NCI-H345 treated with DMSO at 0.1 percent for 48 hours (cell line): ENCODE data around the gene ZNF628.
"Not testable (repeated sequence)": the region's sequence is repeated elsewhere in the genome, so short reads cannot be mapped to it uniquely, and the experiment has no call there.

Experiments
- DNase-seq: peaks from one replicate; lab custom pipeline; 2025; ENCODE audit not compliant: unreplicated experiment; lab: John Stamatoyannopoulos, UW

ZNF628 gene

GRCh38 chr19:55476100-55476775, at the start of gene ZNF628:
Gene ZNF628, plus strand, starts transcription at chr19:55476617. Its CDS starts 3,294 bp downstream, at chr19:55479911.
- DNase-seq = peak; percentile 72

- no peak for DNase-seq
Observed at GRCh38 chr19:55431183-55431582, 45.2 kb upstream of the ZNF628 start.

DNA sequence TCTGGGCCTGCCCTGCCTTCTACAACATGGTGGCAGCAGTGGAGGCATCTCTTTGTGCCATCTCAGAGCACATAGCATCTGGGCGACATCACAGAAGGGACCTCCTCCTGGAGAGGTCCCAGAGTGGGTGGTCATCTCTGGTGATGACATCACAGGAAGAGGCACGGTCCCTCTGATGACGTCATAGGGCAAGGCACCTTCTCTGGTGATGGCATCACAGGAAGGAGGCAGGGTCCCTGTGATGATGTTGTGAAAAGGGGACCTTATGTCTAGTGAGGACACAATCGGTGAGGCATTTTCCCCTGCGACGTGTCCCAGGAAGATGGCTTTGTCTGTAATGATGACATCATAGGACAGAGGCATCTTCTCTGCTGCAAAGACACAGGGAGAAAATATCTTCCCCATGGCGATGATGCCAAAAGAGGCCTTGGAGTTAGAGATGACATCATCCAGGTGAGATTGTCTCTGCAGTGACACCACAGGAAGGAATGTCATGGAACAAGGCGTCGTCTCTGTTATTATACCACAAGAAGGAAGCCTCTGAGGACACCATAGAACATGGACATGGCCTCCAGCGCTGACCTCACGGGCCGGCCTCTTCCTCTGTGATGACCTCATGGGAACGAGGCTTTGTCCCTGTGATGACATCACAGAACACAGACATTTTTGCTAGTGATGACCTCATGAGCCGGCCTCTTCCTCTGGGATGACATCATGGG, 44.0 kb upstream of the ZNF628 start:
- DNase-seq = no peak

- DNase-seq = no peak
Observed at GRCh38 chr19:55433292-55433691, 43.1 kb upstream of the ZNF628 start.

GRCh38 chr19:55434356-55434919, 42.0 kb upstream of the ZNF628 start:
- DNase-seq = no peak

DNA sequence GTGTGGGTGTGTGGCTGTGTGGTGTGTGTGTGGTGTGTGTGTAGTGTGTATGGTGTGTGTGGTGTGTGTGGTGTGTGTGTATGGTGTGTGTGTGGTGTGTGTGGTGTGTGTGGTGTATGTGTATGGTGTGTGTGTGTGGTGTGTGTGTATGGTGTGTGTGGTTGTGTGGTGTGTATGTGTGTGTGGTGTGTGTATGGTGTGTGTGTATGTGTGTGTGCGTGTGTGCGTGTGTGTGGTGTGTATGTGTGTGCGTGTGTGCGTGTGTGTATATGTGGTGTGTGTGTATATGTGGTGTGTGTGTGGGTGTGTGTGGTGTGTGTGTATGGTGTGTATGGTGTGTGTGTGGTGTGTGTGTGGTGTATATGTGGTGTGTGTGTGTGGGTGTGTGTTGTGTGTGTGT, 41.4 kb upstream of the ZNF628 start:
- no peak for DNase-seq

GRCh38 chr19:55436847-55437246, 39.6 kb upstream of the ZNF628 start:
- no peak for DNase-seq

GRCh38 chr19:55437410-55437809, 39.0 kb upstream of the ZNF628 start:
- no peak for DNase-seq

- no peak for DNase-seq
Observed at GRCh38 chr19:55439052-55439451, 37.4 kb upstream of the ZNF628 start.

DNA sequence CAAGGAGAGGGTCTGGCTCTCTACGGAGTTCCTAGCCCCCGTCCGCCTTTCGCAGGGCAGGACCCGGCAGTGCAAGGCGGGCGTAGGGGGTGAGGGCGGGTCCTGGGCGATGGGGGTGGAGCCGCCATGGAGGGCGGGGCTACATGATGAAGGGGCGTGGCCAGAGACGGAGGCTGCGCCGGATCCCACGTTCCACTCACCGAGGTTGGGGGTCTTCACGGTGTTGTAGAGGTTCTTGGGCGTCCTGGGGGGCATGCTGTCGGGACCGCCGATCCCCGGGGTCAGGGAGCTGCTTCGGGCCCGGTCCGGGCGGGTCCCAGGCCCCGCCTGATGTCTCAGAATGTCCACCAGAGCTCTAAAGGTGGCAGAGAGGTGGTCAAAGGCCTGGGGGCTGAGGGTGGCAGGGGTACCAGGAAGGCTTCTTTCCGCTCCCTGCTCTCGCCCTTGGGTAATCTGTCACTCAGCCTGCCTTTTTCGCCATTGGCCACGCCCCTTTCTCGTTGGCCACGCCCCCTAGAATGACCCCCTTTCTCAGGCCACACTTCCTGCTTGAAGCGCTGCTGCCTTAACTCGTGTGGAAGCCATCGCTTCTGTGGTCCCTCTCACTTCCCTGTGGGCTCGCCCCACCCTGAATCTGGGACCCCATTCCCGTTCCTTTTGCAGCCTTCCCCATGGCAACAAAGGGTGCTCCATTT, 35.9 kb upstream of the ZNF628 start:
- no peak for DNase-seq

DNA sequence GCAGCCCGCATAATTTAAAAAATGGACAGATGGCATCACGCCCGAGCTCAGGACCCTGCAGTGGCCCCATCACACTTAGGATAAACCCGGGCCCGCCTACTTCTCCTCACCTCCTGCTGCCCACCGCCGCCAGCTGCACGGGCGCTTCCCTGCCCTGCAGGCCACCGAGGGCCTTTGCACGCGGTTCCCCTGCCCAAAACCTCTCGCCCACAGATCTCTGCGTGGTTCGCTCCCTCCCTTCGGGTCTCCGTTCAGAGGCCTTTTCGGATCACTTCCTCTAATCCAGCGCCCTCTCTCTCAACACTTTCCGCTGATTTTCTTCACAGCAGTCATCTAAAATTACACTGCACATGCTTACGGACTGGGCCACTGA, 35.1 kb upstream of the ZNF628 start:
- no peak for DNase-seq

GRCh38 chr19:55441692-55442321, 34.6 kb upstream of the ZNF628 start:
- DNase-seq = no peak

DNA sequence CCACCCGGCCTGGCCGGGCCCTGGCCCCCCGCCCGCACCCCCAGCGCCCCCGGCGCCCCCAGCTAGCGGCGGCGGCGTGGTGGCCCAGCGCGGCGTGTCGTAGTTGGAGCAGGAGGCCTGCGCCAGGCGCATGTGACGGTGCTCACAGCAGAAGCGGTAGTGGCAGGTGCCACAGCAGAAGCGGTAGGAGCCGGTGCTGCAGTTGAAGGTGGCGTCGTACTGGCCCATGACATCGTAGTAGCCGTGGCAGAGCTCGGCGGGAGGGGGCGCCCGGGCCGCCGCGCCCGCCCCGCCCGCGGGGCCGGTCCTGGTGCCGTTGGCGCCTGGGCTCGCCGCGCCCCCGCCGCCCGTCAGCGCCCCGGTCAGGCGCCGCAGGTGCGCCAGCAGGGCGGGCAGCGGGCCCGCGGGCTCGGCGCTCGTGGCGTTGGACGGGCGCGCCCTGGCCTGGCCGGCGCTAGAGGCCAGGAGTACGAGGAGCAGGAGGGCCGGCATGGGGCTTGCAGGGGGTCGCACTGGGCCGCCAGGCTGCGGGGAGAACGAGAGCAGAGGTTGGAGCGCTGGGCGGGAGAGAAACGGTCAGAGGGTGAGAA, 34.0 kb upstream of the ZNF628 start:
- no peak for DNase-seq

DNA sequence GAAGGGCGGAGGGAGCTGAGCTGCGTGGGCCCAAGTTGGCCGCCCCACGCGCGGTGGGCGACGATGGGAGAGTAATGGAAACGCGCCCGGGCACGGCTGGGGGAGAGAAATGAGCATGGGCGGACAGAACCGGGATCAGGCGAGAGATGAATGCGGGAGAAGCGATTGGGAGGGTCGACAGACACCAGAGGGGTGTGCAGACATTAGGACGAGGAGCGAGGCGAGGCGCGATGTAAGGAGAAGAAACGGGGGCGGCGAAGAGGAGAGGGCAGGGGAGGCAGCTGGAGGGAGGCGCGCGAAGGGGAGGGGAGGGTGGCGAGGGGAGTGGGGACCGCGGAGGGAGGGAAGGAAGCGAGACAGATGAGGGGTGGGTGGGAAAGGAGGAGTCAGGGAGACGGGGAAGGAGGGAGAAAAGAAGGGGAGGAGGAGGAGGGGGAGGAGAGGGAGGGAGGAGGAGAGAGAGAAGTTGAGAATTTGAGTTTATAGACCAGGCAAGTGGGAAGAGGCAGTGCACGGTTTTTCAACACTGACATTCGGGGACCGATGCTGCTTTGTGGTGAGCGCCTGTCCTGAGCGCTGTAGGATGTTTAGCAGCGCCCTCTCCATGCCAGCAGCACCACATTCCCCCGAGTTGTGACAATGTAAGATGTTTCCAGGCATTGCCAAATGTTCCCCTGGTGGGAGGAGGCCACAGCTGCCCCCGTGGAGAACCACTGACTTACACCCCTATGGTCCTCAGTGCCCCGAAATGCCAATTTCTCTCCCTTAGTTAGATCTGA, 33.2 kb upstream of the ZNF628 start, which contains the start of gene SHISA7:
SHISA7 (minus strand) TSS at position 256 of the 779 bp plus-strand sequence. CDS start 437 bp downstream, outside the sequence.
- DNase-seq = no peak

DNA sequence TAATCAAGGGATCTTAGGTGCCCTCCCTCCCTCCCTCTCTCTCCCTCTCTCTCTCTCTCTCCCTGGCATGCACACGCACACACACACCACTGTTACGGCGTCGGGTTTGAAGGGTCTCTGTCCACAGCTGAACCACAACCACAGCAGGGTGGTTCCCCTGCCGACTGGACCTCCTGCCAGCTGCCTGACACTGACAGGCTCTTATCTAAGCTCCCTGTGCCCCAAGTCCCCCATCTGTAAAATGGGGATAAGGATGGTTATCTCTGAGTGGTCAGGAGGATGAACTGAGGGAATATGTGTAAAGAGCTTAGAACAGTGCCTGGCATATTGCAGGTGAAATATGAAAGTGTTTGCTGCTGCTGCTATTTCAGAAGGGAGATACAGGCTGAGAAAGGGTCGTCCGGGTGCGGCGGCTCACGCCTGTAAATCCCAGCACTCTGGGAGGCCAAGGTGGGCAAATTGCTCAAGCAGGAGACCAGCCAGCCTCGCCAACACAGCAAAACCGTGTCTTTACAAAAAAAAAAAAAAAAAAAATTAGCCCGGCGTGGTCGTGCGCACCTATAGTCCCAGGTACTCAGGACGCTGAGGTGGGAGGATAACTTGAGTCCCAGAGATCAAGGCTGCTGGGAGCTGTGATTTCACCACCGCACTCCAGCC, 32.5 kb upstream of the ZNF628 start:
- no peak for DNase-seq

DNA sequence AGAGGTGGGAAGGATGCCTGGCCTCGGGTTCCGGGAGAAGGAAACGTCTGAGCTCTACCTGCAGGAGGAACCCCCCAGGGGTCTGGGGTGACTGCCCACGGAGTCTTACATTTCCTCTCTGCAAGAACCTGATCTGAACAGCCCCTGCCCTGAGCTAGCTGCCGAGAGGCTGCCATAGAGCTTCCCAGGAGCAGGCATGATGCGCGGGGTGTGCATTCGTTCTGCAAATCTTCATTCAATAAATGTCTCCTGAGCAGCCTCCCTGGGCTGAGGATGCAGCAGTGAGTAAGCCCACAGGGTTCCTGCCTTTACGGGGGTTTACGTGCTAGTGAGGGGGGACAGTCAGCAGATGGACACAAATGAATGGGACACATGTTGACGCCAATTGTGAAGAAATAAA, 31.8 kb upstream of the ZNF628 start:
- no peak for DNase-seq

- no peak for DNase-seq
Observed at GRCh38 chr19:55446060-55446459, 30.4 kb upstream of the ZNF628 start.

DNA sequence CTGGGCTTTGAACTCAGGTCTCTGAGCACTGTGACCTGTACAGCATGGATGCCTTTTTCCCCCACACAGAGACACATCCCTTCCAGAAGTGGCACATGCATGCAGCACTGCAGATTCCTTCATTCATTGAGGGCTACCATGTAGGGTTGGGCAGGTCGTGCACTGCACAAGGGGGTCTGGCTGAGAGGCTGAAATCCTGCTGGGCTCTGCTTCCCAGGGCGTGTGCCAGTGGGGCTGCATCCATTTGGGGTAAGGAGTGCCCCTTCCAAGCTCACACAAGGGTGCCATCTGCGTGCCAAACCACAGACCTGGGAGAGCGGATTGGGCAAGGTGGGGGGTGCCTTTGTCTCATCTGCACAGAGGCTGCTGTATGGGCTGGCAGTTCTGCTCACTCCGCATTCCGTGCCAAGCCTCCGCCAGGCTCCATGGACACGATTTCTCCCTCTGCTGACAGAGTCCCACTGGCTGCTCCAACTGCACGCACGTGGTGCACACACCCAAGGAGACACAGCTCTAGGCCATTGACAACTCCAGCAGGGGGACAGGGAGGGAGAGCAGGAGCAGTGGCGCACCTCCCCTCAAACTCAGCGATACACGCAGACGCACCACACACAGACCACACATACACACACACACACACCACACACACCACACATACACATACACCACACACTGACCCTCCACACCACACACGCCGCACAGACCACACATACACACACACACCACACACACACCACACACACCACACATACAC, 28.8 kb upstream of the ZNF628 start:
- peak; percentile 69 for DNase-seq

DNA sequence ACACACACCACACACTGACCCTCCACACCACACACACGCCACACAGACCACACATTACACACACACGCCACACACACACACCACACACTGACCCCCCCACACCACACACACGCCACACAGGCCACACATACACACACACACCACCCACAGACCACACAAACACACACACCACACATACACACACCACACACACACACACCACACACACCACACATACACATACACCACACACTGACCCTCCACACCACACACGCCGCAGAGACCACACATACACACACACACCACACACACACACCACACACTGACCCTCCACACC, 28.3 kb upstream of the ZNF628 start:
- DNase-seq = not testable (repeated sequence)
